B cell (primary cell): Measurements from ENCODE around the gene KLK10.

Experiments used
- EZH2 ChIP-seq: IDR thresholded peaks from 2 replicates; pipeline ENCODE4 v1.6.1; 2012; ENCODE audit warnings: borderline replicate concordance, low read depth, mild to moderate bottlenecking, moderate library complexity, low read length; ENCODE audit not compliant: insufficient read depth, poor library complexity, severe bottlenecking
- TF ChIP-seq, protein P1 (sequence below): fragments of 200-600 bp; IDR thresholded peaks from one replicate; pipeline ENCODE4 v1.8.0; 2022; ENCODE audit warnings: antibody characterized with exemption, mild to moderate bottlenecking

DNA sequence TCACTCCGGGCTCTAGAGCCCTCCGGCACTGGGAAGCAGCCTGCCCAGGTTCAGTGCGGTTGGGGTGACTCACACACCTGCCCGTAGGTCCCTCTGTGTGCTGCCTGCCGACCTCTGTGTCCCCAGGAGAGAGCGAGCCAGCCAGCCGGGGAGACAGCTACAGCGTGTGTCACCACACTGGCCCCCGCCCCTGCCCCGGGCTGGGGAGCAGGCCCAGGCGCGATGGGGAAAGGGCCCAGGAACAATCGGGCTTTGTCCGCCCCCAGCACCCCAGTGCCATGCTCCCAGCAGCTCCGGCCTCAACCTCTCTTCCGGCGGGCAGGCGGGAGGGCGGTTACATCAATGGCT is 50.1 kb downstream of the KLK10 start, which contains the start of gene KLK6:
- TF ChIP-seq, protein P1, sequence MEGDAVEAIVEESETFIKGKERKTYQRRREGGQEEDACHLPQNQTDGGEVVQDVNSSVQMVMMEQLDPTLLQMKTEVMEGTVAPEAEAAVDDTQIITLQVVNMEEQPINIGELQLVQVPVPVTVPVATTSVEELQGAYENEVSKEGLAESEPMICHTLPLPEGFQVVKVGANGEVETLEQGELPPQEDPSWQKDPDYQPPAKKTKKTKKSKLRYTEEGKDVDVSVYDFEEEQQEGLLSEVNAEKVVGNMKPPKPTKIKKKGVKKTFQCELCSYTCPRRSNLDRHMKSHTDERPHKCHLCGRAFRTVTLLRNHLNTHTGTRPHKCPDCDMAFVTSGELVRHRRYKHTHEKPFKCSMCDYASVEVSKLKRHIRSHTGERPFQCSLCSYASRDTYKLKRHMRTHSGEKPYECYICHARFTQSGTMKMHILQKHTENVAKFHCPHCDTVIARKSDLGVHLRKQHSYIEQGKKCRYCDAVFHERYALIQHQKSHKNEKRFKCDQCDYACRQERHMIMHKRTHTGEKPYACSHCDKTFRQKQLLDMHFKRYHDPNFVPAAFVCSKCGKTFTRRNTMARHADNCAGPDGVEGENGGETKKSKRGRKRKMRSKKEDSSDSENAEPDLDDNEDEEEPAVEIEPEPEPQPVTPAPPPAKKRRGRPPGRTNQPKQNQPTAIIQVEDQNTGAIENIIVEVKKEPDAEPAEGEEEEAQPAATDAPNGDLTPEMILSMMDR, result no peak
- no peak for TF ChIP-seq EZH2
